NOMO-1 (cell line): ENCODE results near the gene UNC79.
A peak's percentile ranks its signal among the peaks of the same experiment; 100 is the strongest.
"Not testable (repeated sequence)": the region's sequence is repeated elsewhere in the genome, so short reads cannot be mapped to it uniquely, and the experiment has no call there.

ENCODE experiments used
- DNase-seq, 2 experiments: peaks; one replicate each; lab custom pipeline; 2025; ENCODE audit not compliant: unreplicated experiment in 2 of 2; lab: John Stamatoyannopoulos, UW

UNC79 gene

GRCh38 chr14:93430315-93431035 is at the start of gene UNC79:
TSS of gene UNC79 (plus strand) at chr14:93430939. CDS start at chr14:93431030, 91 bp downstream.
- no peak for DNase-seq

GRCh38 chr14:93381644-93382043 is 49.1 kb upstream of the UNC79 start:
- DNase-seq = no peak

GRCh38 chr14:93384256-93384655 is 46.5 kb upstream of the UNC79 start:
- not testable (repeated sequence) for DNase-seq

- peak; percentile 49 to 86 for DNase-seq
These were observed 35.5 kb upstream of the UNC79 start for GRCh38 chr14:93395231-93395630.

GRCh38 chr14:93396456-93396855 is 34.3 kb upstream of the UNC79 start:
- DNase-seq = no peak

- DNase-seq = no peak
These were observed 32.2 kb upstream of the UNC79 start for GRCh38 chr14:93398491-93398890.

- DNase-seq = no peak
These were observed 27.8 kb upstream of the UNC79 start for GRCh38 chr14:93402951-93403350.

GRCh38 chr14:93410021-93410420 is 20.7 kb upstream of the UNC79 start:
- no peak for DNase-seq

GRCh38 chr14:93410893-93411292 is 19.8 kb upstream of the UNC79 start:
- no peak for DNase-seq

GRCh38 chr14:93425136-93425535 is 5.6 kb upstream of the UNC79 start:
- DNase-seq = not testable (repeated sequence)

- DNase-seq = no peak
These were observed 4.0 kb upstream of the UNC79 start for GRCh38 chr14:93426750-93427149.

- no peak for DNase-seq
These were observed 414 bp downstream of the UNC79 start for GRCh38 chr14:93431036-93431670.

GRCh38 chr14:93454224-93454623 is 23.5 kb downstream of the UNC79 start:
- no peak for DNase-seq

- no peak for DNase-seq
These were observed 25.6 kb downstream of the UNC79 start for GRCh38 chr14:93456356-93456755.

GRCh38 chr14:93458234-93458633 is 27.5 kb downstream of the UNC79 start:
- no peak for DNase-seq

- no peak for DNase-seq
These were observed 31.7 kb downstream of the UNC79 start for GRCh38 chr14:93462479-93462878.

- DNase-seq = no peak
These were observed 33.5 kb downstream of the UNC79 start for GRCh38 chr14:93464271-93464670.

- no peak for DNase-seq
These were observed 44.7 kb downstream of the UNC79 start for GRCh38 chr14:93475471-93475870.

- no peak for DNase-seq
These were observed 45.6 kb downstream of the UNC79 start for GRCh38 chr14:93476305-93476704.

GRCh38 chr14:93479074-93479473 is 48.3 kb downstream of the UNC79 start:
- DNase-seq = not testable (repeated sequence)

- DNase-seq = no peak
These were observed 50.1 kb downstream of the UNC79 start for GRCh38 chr14:93480867-93481266.

GRCh38 chr14:93481758-93482157 is 51.0 kb downstream of the UNC79 start:
- DNase-seq = no peak
